Measurements from ENCODE around the gene TEX51.

The TEX51 gene

DNA sequence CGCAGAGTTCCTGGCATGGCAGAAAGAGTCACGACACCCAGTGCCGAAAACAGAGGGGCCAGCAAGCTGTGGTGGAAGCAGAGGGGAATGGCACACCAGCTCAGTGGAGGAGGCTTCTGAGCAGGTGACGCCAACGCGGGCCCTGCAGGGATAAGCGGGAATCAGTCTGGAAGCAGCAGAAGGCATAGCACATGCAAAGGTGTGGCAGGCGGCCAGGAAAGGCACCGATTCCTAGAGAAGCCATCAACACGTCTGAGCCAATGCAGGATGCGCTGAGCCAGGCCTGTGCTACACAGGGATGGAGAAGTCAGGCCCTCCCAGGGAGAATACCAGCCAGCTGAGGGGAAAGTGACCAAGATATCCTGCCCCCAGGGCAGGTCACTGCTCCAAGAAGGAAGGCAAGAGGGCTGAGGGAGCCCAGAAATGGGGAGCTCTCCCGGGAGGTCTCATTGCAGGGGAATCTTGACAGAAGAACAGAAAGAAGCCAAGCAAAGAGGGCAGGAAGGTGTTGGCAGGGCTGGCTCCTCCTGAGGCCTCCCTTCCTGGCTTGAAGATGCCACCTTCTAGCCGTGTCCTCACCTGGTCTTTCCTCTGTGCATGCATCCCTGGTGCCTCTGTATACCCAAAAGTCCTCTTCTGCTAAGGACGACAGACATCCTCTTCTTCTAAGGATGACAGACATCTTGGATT, 16.3 kb downstream of the TEX51 start:
- no peak for DNase-seq (ENCODE audit: low spot score)

DNA sequence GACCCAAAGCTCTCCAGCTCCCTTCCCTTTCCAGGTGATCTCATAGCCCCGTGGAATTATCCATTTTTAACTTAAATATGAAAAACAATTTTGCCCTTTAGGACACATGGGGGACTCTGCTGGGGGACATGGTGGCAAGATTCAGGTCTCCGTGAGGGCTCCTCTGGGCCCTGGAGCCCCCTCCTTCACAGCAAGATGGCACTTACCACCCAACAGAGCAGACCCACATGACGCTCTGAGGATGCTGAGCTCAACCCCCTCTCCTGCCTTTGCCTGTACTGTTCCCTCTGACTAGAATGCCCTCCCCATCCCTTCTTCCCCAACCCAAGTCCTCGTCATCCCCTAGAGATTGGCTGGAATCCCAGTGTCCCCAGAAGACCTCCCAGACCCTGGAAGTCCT, 17.2 kb downstream of the TEX51 start:
- no peak for DNase-seq (ENCODE audit: low spot score)

DNA sequence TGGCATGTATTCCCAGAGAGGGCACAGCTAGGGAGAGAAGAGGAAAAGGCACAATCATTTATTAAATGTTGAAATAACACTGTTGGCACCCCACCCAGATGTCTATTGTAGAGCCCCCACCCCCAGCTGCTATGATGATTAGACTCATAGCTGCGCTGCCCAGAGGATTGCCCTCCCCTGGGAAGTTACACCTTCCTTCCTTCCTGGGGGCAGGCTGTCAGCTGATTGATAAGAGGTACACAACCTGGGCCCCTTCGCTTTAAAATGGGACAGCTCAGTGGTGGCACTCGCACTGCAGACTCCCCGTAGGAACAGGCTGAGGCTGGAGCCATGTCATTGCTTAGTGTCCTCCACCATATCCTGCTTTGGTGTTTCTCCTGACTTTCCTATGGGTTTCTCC, 18.1 kb downstream of the TEX51 start:
- no peak for DNase-seq (ENCODE audit: low spot score)

DNA sequence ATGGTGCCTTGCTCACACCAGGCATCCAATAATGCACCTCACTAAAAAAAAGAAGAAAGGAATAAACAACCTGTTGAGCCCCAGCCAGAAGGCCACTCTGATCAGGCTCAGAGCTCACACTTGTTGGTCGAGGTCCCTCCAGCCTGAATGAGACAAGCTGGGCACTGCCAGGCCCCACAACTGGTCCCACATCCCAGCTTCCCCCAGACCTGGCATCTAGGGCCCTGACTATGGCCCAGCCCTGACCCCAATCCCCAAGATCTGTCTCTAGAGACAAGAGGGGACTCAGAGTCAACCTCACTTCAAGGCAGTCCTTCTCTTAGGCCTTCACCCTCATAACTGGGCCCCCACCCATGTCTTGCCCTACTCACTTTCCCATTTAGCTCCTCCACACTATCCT, 22.4 kb downstream of the TEX51 start:
- no peak for DNase-seq (ENCODE audit: low spot score)

DNA sequence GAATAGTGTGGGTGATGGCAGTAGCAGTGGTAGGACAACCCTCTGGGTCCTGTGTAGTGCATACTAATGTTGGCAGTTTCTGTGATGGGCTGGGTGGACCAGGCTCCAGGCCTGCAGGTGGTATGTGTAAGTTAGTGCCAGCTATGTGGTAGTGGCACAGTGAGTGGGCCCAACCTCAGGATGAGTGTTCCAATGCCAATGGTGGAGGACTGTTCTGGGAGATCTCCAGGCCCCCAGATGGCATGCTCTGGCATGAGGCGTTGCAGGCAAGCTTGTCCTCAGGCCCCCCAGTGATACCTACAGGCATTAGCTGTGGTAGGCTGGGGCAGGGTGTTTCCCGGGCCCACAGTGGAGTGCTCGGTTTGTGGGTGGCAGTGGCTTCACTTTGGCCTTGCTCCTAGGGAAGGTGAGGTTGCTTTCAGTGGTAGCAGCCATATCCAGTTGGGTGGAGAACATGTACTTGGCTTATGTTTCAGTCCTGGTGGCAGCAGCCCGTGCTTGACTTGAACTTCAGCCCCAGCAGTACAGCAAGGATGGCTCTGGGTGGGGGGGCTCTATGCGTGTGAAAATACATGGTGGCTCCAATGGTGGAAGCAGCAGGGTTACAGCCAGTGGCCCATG, 32.4 kb downstream of the TEX51 start:
- DNase-seq (ENCODE audit: low spot score), result no peak

DNA sequence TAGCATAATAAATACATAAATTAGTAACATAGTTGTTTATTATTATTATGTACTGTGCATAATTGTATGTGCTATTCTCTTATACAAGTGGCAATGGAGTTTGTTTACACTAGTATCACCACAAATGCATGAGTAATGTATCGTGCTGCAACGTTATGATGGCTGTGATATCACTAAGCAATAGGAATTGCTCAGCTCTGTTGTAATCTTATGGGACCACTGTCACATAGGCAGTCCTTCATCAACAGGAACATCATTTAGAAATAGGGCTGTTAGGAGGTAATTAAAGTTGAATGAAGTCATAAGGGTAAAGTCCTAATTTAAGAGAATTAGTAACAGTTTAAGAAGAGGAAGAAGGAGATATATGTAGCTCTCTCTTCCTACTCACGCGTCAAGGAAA, 33.8 kb downstream of the TEX51 start:
- DNase-seq (ENCODE audit: low spot score), result no peak

DNA sequence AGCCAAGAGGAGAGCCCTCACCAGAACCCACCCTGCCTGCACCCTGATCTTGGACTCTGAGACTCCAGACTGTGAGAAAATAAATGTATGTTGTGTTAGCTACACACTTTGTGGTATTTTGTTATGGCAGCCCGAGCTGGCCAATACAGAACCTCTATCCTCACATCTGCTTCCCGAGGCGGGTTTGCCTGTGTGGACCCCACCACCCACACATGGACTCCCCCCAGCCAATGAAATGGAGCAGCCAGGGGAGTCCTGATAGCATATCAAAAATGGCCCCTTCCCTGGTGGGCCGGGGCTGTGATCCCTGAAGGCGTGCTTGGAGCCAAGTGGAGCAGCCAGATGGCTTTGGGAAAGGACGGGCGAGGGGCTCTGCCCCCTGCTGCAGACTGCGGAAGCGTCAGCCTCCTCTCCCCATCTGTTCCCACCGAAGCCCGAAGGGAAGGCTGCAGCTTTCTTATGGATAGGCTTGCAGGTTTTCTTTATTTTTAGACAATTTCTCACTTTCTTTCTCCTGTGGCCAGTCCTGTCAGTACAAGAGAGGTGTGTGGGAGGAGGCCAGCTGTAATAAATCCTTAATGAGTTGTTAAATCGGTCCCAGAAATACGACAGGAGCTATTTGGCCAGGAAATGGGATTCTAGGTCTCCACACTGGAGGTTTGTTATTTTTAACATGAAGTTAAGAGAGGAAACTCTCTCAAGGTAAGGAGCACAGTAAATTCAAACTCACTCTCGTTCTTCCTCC, 34.4 kb downstream of the TEX51 start:
- no peak for DNase-seq (ENCODE audit: low spot score)

DNA sequence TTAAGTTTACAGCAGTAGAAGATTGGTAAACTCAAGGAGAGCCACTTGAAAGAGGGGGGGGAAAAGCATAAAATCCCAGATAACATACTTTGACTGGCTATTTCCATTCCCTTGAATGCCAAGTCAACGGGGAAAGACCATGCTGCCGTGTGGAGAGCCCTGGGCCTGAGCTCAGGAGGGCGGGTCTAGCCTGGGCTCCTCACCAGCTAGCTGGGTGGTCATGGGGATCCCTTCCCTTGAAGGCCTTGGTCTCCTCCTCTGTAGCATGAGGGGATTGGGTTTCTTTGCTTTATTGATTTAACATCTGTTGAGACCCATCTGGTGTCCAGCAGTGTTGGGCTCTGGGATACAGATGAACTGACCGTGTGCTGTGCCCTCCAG, 35.0 kb downstream of the TEX51 start:
- no peak for DNase-seq (ENCODE audit: low spot score)

DNA sequence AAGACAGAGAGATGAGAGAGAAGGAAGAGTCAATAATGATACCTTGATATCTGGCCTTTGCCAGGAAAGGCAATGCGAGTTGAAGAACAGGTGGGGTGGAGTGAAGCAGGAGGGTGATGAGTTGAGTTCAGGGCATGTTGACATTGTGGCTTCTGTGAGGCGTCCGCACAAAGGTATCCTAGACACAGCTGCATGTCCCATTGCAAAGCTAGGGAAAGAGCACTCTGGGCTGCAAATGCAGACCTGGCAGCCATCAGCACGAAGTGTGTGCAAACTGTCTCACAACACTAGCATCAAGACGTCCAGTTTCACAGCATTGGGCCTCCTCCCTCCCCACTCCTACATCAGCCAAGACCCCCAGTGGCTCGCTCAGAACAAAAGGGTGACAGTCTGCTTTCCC, 36.1 kb downstream of the TEX51 start:
- no peak for DNase-seq (ENCODE audit: low spot score)

DNA sequence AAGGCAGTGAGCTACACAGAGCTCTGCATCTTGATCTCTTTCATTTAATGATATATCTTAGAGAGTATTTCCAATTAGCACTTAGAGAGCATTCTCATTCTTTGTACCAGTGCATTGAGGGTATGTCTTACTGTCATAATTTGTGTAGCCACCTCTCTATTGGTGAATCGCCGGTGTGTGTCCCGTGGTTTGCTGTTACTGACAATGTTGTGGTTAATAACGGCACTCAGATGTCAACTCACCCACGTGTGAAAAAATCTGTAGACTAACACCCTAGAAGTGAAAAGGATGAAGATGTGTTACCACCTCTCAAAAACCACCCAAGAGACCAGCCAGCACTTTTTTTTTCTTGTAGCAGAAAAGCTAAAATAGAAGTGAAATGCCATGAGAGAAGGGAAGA, 37.1 kb downstream of the TEX51 start:
- DNase-seq (ENCODE audit: low spot score), result no peak

DNA sequence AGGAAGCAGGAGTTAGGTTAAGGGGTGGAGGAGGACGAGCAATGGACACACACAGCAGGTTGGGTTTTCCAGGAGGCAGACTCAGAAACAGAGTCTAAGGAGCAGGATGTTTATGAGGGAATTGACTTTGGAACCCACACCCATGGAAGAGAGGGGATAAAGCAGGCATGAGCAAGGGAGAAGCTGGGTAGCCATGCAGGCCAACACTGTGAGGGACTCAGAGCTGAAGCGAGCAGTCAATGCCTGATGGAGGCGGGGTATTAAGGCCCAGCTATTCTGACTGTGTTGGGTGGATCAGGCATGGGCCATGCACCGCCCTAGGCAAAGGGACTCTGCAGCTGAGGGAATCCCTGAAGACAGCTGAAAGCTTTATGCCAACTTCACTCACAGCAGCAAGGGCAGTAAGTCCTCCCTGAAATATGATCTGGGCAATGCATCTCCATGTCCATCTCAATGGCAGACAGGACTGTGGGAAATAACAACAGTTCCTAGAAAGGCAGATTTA, 37.6 kb downstream of the TEX51 start:
- peak; percentile 3 for DNase-seq (ENCODE audit: low spot score)

DNA sequence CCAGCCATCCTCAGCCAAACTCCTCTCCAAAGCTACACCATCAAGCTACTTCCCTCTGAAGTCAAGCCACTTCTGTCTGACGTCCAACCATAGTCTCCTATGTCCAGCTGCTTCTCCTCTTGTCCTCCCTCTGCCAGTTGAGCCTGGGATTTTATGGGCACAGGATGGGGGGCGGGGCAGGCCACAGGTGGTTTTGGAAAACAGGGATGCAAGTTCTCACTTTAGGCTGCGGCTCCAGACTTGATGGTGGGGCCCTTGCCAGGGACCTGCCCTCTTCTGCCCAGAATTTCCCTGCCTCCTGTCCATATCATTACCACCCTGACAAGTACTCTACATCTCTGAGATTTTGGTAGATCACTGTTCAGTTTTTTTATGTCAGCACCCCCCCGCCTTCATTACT, 41.6 kb downstream of the TEX51 start:
- DNase-seq (ENCODE audit: low spot score), result no peak

DNA sequence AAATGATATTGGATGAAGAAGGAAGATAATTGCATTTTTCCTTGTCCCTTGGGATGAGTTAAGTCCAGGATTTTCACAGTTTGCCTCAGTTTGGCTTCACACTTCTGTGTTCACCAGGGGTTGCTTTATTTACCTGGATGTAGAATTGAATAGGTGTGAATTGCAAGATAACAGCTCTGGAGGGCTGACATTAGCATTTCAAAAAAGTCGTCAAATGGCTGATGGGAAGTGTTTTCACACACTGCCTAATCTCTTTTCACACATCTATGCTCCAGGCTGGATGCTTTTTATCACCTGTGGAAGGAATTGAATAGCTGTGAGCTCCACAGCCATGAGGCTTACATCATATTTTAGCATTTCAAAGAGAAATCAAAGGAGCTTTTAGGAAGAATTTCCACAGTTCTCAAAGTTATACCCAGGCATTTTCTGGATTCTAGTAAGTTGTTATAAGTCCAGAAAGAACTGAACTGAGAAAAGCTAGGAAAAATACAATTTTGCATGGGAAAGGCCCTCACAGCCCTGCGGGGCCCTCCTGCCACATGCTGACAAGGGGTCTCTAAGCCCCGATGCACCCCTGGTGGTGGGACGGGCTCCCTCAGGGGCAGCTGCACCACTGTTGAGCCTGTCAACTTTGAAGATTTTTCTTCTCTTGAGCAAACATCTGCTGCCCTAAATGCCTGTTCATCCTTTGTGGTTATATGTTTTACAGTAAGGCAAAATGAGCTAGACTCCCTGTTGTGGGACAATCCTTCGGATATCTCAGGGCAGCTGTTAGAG, 43.9 kb downstream of the TEX51 start:
- DNase-seq (ENCODE audit: low spot score), result peak; percentile 53

DNA sequence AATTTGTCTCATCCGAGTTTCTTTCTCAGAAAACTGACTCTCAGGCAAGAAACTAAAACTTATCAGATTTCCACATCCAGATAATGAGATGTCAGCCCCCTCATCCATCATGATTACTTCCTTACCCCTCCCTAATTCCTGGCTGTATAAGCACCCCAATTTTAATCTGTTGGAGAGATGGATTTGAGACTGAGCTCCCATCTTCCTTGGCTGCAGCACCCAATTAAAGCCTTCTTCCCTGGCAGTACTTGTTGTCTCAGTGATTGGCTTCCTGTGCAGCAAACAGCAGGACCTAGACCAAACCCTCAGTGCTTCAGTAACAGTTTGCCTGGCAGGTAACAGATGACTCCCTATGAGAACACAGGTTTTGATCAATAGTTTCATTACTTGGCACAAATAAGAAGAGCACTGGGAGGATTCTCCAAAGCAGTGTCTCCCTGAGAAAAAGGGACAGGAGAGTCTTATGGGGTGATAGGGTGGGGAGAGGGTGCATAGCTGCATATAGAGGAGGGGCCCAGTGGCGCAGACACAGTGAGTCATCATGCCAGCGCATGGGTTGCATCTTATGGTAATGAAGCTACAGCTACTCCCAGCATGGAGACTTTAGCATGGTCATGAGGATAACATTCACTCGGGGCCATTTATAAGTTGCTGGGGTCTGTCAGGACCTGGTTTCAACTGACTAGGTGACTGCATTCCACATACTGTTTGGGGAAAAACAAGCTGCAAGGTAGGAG, 45.1 kb downstream of the TEX51 start:
- no peak for DNase-seq (ENCODE audit: low spot score)

DNA sequence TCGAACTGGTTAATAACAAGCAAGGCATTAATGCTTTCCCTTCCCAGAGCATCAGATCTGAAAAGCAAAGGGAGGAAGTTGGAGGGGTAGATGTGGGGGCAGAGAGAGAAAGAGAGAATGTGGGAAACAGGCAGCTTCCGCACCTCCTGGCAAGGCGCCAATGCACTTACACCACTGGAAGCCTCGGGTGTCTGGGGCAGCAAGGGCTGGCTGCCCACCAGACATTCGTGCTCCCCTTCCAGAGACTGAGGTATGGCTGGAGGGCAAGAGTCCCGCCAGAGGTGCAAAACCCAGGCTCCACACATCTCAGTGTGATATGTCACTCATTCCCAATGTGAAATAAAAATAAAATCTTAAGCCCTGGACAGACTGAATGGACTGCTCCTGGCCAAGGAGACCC, 46.4 kb downstream of the TEX51 start:
- DNase-seq (ENCODE audit: low spot score), result no peak

DNA sequence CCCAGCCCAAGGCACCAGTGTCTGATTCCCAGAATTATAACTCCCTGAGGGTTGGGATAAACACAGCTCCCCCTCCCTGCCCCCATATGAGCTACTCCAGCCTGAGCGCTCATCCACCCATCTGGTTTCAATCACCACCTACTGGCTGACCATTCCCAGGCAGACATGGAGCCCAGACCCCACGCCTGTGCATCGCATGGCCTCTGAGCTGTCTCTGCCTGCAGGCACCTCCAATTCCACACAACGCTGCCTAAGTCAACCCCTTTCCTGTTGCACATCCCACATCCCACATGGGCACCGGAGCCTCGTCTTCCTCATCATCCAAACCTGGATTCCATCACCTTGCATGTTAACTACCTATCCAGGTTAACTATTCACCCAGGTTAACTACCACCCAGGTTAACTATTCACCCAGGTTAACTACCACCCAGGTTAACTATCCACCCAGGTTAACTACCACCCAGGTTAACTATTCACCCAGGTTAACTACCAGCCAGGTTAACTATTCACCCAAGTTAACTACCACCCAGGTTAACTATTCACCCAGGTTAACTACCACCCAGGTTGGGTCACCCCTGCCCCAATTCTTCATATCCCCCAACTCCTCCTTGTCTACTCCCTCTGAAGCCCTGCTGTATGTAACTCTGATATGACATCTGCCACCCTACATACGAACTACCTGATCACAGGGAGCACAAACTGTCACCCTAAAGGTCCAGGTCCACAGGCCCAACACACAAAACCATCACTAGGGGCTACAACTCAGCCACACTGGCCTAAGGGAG, 47.8 kb downstream of the TEX51 start:
- DNase-seq (ENCODE audit: low spot score), result no peak

DNA sequence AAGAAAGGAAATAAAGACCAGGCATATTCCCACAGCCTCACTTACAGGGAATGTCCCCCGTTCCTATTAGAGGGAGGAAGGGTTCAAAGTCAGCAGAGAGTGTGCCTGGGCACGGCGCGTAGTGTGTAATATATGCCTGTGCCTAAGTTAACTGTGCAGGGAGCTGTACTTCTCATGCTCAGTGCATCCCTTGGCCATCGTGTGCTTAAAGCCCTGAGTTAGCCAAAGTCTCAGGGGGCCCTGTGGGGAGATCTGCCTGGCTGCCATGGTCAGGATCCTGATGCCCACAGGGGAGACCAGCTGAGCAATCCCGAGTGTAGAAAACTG, 48.4 kb downstream of the TEX51 start:
- DNase-seq (ENCODE audit: low spot score), result no peak

DNA sequence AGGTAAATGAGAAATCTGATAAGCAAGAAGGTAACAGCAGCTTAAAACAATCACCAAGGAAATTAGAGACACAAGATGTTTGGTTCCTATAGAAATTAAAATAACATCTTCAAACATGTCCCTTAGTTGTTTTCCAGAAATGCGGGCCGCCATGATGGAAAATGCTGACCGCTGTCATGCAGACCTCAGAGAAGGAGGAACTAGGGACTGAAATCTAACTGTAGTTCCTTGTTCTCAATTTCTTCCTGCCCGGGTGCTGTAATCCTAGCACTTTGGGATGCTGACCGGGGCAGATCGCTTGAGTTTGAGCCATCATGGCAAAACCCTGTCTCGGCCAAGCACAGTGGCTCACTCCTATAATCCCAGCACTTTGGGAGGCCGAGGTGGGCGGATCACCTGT, 51.1 kb downstream of the TEX51 start:
- no peak for DNase-seq (ENCODE audit: low spot score)

DNA sequence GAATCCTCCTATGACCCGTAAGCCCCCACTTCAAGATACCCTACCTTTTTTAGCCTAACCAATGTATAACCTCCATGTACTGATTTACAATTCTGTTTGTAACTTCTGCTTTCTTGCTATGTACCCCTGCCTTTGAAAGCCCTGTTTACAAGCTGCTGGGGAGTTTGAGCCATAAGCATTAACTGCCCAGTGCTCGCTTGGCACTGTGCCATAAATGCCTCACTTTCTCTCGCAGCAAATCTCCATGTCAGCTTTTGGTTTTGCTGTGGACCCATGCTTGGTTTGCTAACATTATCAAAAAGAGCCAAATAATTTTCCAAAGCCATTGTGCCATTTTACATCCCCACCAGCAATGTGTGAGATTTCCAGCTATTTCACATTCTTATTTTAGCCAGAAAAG, 51.8 kb downstream of the TEX51 start:
- DNase-seq (ENCODE audit: low spot score), result no peak

All from iPS-NIHi11 (cell line).